GM12874 (cell line): ENCODE data around the gene PTPN1.

Experiments used
- CTCF ChIP-seq: IDR thresholded peaks from 2 replicates; pipeline ENCODE4 v1.5.1; 2011; ENCODE audit warnings: low read depth, mild to moderate bottlenecking, control low read depth, low read length, moderate library complexity; ENCODE audit not compliant: insufficient read depth

The PTPN1 gene

GRCh38 chr20:50624351-50625016 lies 114.3 kb downstream of the PTPN1 start:
- TF ChIP-seq CTCF, result no peak

- TF ChIP-seq CTCF, result peak; percentile 53
These were observed 115.9 kb downstream of the PTPN1 start for GRCh38 chr20:50625986-50626677.

- TF ChIP-seq CTCF, result no peak
These were observed 117.6 kb downstream of the PTPN1 start for GRCh38 chr20:50627747-50628146.

GRCh38 chr20:50628332-50628731 lies 118.1 kb downstream of the PTPN1 start:
- TF ChIP-seq CTCF, result no peak

- no peak for TF ChIP-seq CTCF
These were observed 118.9 kb downstream of the PTPN1 start for GRCh38 chr20:50628853-50629669.

- TF ChIP-seq CTCF, result no peak
These were observed 119.5 kb downstream of the PTPN1 start for GRCh38 chr20:50629670-50630045.

- TF ChIP-seq CTCF, result no peak
These were observed 120.5 kb downstream of the PTPN1 start for GRCh38 chr20:50630578-50631263.
